Ecto neural progenitor cell (in vitro differentiated cells): ENCODE results near the gene CCDC146.
"Not testable (repeated sequence)": the region's sequence is repeated elsewhere in the genome, so short reads cannot be mapped to it uniquely, and the experiment has no call there.

ENCODE experiments used
- DNase-seq: peaks from one replicate; pipeline ENCODE4 v3.0.0-alpha.2; 2018; ENCODE audit warnings: low spot score

The CCDC146 gene

GRCh38 chr7:77331938-77332695 is 209.7 kb downstream of the CCDC146 start:
- peak; percentile 61 for DNase-seq

GRCh38 chr7:77334039-77334438 is 211.6 kb downstream of the CCDC146 start:
- DNase-seq = not testable (repeated sequence)

GRCh38 chr7:77335581-77335980 is 213.2 kb downstream of the CCDC146 start:
- no peak for DNase-seq

- no peak for DNase-seq
These were observed 215.1 kb downstream of the CCDC146 start for GRCh38 chr7:77337456-77337990.

- no peak for DNase-seq
These were observed 215.8 kb downstream of the CCDC146 start for GRCh38 chr7:77338260-77338659.

- no peak for DNase-seq
These were observed 216.6 kb downstream of the CCDC146 start for GRCh38 chr7:77338883-77339629.

GRCh38 chr7:77339726-77340125 is 217.3 kb downstream of the CCDC146 start:
- DNase-seq = no peak
